ENCODE measurements around the gene GPHN.

The GPHN gene

GRCh38 chr14:66507722-66508546 is at the start of gene GPHN:
Gene GPHN, plus strand, starts transcription at chr14:66508147.
- peak; percentile 94 to 96 for DNase-seq

- no peak for DNase-seq
Observed at GRCh38 chr14:66459603-66460002, 48.3 kb upstream of the GPHN start.

- no peak for DNase-seq
Observed at GRCh38 chr14:66464261-66464660, 43.7 kb upstream of the GPHN start.

GRCh38 chr14:66468778-66469367 is 39.1 kb upstream of the GPHN start:
- DNase-seq, result no peak

- no peak for DNase-seq
Observed at GRCh38 chr14:66471584-66471983, 36.4 kb upstream of the GPHN start.

GRCh38 chr14:66472251-66472650 is 35.7 kb upstream of the GPHN start:
- DNase-seq, result no peak

GRCh38 chr14:66473223-66473622 is 34.7 kb upstream of the GPHN start:
- DNase-seq, result no peak

- DNase-seq, result no peak
Observed at GRCh38 chr14:66476964-66477363, 31.0 kb upstream of the GPHN start.

GRCh38 chr14:66477567-66477966 is 30.4 kb upstream of the GPHN start:
- no peak for DNase-seq

GRCh38 chr14:66482873-66483272 is 25.1 kb upstream of the GPHN start:
- no peak for DNase-seq

GRCh38 chr14:66483322-66483721 is 24.6 kb upstream of the GPHN start:
- no peak for DNase-seq

- no peak for DNase-seq
Observed at GRCh38 chr14:66485029-66485428, 22.9 kb upstream of the GPHN start.

- no peak for DNase-seq
Observed at GRCh38 chr14:66485910-66486421, 22.0 kb upstream of the GPHN start, which contains the start of gene CCDC196. Gene CCDC196, plus strand, starts transcription at chr14:66486371. Its CDS starts 132 bp downstream, at chr14:66486503.

- no peak for DNase-seq
Observed at GRCh38 chr14:66487164-66487563, 20.8 kb upstream of the GPHN start.

GRCh38 chr14:66490143-66491111 is 17.5 kb upstream of the GPHN start:
- DNase-seq, result no peak

- DNase-seq, result no peak
Observed at GRCh38 chr14:66493750-66494149, 14.2 kb upstream of the GPHN start.

- DNase-seq, result peak; percentile 11 to 83
Observed at GRCh38 chr14:66495218-66496098, 12.5 kb upstream of the GPHN start.

GRCh38 chr14:66496188-66496807 is 11.6 kb upstream of the GPHN start:
- DNase-seq, result no peak

GRCh38 chr14:66496911-66497310 is 11.0 kb upstream of the GPHN start:
- DNase-seq, result no peak

- no peak for DNase-seq
Observed at GRCh38 chr14:66498311-66498710, 9.6 kb upstream of the GPHN start.

- no peak for DNase-seq
Observed at GRCh38 chr14:66501592-66501991, 6.4 kb upstream of the GPHN start.

Data from hippocampal formation (tissue), 2 donors.